Measurements from ENCODE around the gene MYL10.

DNA sequence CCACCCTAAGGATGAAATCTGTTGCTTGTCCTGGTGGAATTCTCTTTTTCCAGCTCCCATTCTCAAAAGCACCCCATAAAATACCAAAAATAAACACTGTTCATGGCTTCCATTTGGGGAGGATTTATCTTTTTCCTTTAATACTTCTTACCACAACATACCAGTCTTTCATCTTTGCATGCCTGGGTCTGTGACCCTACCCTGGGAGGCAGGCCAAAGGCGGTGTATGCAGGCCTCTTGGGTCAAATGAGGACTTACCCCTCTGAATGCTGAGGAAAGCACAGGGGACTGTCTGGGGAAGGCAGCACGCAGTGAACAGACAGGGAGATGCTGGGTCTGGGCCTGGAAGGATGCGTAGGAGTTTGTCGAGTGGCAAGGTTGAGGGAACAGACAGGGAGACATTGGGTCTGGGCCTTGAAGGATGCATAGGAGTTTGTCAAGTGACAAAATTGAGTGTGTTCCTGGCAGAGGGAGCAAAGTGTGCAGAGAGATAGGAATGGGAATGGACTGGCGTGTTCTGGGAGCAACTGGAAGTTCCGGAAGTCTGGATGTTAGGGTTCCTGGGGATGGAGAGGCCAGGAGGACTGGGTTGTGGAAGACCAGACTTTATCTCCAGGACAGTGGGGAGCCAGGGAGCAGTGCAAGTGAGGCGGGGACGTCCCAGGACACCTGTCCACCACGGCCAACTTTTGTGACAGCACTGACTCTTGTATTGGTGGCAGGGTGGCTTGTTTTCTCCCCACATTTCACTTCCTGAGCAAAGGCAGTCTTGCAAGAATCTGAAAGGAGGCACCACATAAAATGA lies 40.8 kb downstream of the MYL10 start:
- TF ChIP-seq EZH2 (IDR thresholded peaks at IDR 0.05; ENCODE audit: low read depth, unreplicated experiment) (no peak), POLR2AphosphoS5 (IDR thresholded peaks at IDR 0.05; ENCODE audit: low read depth) (no peak), JUNB (IDR thresholded peaks at IDR 0.05; ENCODE audit: unreplicated experiment) (no peak)
- TF ChIP-seq, protein P1, sequence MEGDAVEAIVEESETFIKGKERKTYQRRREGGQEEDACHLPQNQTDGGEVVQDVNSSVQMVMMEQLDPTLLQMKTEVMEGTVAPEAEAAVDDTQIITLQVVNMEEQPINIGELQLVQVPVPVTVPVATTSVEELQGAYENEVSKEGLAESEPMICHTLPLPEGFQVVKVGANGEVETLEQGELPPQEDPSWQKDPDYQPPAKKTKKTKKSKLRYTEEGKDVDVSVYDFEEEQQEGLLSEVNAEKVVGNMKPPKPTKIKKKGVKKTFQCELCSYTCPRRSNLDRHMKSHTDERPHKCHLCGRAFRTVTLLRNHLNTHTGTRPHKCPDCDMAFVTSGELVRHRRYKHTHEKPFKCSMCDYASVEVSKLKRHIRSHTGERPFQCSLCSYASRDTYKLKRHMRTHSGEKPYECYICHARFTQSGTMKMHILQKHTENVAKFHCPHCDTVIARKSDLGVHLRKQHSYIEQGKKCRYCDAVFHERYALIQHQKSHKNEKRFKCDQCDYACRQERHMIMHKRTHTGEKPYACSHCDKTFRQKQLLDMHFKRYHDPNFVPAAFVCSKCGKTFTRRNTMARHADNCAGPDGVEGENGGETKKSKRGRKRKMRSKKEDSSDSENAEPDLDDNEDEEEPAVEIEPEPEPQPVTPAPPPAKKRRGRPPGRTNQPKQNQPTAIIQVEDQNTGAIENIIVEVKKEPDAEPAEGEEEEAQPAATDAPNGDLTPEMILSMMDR (conservative IDR thresholded peaks at IDR 0.05; ENCODE audit: low read depth in 2 of 2): no peak

Measured in GM23338 (cell line).